Activated T-helper 1 cell treated with Interleukin-2 at 50 U/mL for 16 hours (primary cell): ENCODE data around the gene MRC2.

Experiments
- DNase-seq: peaks from one replicate; pipeline ENCODE4 v3.0.0-alpha.2; 2020; ENCODE audit warnings: low read depth

The MRC2 gene

DNA sequence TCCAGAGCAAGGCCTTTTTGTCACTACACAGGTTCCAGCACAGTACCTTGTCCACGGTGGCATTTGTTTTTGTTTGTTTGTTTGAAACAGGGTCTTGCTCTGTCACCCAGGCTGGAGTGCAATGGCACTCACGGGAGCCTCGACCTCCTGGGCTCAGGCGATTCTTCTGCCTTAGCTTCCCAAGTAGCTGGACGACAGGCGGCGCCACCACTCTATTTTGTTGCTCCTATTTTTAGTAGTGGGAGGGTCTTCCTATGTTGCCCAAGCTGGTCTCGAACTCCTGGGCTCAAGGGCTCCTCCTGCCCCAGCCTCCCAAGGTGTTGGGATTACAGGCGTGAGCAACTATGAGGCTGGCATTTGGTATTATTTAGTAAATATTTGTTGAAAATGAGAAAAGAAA is 10.3 kb downstream of the MRC2 start:
- no peak for DNase-seq

GRCh38 chr17:62641153-62641552 is 13.7 kb downstream of the MRC2 start:
- no peak for DNase-seq

DNA sequence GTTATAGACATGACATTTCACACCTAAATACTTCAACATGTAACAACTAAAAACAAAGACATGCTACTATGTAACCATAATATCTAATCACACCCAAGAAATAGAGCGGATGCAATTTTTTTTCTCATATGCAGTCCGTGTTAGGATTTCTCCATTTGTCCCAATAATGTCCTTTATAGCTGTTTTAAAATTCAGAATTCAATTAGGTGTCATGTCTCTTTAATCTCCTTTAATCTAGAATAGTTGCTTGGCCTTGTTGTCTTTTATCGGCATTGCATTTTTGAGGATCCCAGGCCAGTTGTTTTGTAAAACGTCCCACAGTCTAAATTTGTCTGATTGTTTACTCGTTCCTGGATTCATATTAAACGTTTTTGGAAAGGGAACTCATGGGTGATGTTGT is 14.5 kb downstream of the MRC2 start:
- DNase-seq = no peak

DNA sequence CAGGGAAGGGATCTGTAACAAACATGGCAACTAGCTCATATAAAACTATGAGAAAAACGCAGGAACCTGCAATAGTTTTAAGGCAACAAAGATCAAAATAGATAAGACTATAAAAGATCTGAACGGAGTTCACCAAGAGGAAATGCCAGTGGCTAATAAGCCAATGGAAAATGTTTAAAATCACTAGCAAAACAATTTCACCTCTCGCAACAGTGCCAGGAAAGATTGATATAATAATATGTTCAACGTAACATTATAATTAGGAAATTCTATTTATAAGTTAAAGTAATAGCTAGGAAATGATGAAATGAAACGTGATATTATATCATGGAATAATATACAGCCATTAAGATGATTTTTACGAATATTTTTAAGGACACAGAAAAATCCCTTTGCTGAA is 16.0 kb downstream of the MRC2 start:
- no peak for DNase-seq

- DNase-seq = no peak
Observed at GRCh38 chr17:62644487-62645173, 17.2 kb downstream of the MRC2 start.

GRCh38 chr17:62648251-62648955 is 20.9 kb downstream of the MRC2 start:
- no peak for DNase-seq

GRCh38 chr17:62648956-62649294 is 21.5 kb downstream of the MRC2 start:
- DNase-seq = no peak

GRCh38 chr17:62649570-62649969 is 22.1 kb downstream of the MRC2 start:
- no peak for DNase-seq

DNA sequence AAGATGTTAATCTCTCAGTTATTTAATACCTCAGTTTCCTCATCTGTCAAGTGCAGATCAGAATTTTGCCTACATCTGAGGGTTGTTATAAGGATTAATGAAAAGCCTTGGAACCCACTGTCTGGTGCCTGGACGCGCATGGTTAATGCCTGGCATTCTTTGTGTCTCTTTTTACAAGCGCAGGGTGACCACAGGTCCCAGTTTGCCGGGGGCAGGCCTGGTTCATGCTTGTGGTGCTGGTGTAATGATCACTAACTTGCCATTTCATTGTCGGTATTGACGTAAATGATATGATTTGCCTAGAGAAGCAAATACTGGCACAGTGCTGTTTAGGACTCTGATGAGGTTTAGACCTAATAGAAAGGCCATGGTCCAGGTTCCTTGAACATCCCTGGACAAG is 23.1 kb downstream of the MRC2 start:
- DNase-seq = no peak

GRCh38 chr17:62652251-62653001 is 25.0 kb downstream of the MRC2 start:
- DNase-seq = no peak

DNA sequence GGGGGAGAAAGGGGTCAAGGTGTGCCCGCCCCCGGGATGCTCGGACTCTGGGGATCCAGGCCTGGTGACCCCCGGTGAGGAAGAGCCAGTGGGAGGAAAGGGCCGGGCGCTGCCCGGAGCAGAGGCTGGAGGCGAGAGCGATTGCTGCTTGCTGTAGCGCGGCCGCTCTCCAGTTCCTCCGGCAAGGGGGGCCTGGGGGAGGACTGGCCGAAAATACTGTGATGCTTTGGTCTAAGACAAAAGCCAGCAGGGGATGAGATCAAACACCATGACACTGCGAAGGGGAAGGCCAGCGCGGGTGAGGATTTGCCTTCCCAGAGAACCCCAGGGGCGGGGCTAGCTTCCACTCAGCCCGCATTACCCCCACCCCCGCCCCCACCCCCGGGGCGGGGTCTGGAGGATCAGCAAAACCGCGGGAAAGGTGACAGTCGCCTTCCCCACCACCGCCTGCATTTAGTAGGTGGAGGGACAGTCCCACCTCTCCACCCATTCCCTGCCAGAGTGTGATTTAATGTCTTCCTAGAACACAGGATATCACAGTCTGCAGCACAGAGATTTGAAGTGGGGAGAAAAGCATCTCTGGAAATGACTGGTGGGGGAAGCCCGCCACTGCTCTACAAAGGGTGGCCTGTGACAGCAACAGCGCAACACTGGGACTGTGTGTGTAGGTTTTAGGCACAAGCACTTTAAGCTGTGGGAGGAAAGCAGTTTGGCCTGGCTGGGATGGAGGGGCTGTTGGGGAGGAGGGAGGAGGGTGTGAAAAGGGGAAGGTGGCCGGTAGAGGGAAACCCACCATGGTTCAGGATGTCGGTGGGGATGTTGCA is 25.7 kb downstream of the MRC2 start:
- DNase-seq = peak; percentile 33

DNA sequence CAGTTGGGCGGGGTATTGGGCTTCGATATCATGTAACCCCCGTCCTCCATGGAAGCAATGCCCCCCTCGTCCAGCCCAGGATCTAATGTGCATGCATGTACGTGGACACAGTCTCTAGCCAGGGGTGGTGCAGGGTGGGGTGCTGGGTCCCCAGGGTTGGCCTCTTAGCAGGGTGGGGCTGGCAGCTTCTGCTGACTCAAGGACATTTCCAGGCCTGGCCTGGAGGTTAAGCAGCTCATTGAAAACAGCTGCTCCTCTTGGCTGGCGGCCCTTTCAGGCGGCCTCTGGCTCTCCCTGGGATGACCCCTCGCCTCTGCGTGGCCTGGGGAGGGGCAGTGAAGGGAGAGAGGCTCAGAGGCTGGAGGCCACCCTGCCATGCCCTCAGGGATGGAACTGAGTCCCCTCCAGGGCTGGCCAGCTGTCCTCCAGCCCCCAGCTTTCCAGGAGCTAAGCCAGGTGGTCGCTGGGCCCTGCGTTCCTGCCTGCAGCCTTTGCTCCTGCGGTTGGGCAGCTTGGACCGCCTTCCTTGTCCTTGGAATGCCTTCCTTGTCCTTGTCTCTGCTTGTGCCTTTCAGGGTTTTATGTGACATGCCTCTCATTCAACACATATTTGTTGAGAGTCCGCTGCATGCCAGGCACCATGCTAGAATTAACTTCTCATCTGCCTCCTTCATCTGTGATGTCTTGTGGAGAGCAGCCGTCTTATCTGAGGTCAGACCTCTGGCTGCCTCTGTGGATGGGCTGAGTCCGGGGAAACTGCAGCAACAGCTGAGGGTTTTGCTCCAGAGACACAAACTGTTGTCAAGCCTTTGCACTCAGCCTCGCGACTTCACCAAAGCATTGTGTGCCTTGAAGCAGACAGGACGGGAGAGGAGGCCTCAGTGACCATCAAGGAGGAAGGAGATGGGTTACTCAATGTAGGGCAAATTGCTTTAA is 26.6 kb downstream of the MRC2 start:
- DNase-seq = no peak

- DNase-seq = no peak
Observed at GRCh38 chr17:62655656-62656055, 28.2 kb downstream of the MRC2 start.

DNA sequence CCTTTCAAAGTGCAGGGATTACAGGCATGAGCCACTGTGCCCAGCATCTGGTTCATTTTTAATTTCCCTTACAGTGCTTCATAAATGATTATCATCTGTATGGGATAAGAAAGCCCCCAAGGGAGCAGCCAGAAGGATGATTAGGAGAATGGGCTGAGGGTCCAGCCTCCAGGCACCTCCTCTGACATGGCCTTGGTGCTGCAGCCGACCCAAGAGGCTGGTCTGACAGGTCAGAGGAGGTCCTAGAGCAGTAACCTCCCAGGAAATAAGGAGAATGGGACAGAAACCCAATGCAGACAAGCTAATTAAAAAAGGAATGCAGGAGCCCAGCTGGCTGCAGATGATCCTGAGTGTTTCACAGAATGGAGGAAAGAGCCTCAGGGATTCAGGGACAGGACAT is 29.0 kb downstream of the MRC2 start:
- DNase-seq = no peak

DNA sequence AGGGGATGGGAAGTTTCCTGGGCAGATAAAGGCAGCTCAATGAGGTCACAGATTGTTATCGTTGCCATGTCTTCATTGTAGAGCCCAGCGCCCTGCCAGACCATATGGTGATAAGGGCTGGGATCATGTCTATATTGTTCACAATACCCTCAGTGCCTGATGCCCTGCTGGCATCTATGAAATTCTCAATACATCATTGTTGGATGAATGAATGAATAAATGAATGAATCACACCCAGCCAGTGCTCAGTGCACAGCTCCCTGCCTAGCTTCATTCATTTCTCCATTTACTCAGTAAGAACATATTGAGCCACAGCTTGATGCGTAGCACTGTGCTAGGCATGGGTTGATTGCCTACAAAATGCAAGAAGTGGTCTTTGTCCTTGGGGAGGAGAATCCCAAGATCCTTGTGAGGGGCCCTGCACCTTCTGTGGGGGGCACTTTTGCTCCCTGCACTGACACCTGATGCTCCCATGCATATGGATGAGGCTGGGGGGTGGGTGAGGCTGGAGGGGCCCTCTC is 29.7 kb downstream of the MRC2 start:
- DNase-seq = no peak

- DNase-seq = no peak
Observed at GRCh38 chr17:62657690-62658089, 30.2 kb downstream of the MRC2 start.

GRCh38 chr17:62658136-62658920 is 30.9 kb downstream of the MRC2 start:
- no peak for DNase-seq

DNA sequence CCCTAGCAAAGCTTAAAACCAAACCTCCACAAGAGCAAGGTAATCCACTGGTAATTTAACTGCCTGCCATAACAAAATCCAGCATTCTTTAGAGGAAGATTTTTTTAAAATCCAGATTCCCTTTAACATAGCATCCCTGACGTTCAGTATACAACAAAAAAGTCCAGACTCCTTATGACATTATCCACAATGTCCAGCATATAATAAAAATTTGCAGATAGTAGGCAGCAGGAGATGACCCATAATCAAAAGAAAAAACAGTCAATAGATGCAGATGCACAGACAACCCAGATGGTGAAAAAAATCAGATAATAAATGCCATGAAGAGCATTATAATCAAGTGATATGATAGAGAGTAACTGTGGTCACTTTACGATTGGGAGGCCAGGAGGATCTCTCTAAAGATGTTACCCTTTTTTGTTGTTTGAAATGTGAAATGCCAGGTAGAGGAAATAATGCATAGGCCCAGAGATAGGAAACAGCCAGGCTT is 33.2 kb downstream of the MRC2 start:
- DNase-seq = no peak

GRCh38 chr17:62661337-62661736 is 33.9 kb downstream of the MRC2 start:
- no peak for DNase-seq

DNA sequence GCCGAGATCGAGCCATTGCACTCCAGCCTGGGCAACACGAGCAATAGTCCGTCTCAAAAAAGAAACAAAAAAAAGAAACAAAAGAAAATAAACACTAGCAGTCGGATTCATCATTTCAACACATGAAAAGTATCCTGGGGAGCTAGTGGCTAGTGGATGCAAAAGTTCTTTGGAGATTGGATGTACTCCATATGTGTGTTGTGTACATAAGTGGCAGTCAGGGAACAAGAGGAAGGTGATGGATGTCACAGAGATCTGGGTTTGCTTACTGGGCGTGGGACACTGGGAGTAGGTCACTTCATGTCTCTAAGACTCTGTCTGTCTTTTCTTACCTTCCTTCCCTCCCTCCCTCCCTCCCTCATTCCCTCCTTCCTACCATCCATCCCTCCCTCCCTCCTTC is 35.4 kb downstream of the MRC2 start:
- DNase-seq = no peak
